PC-3 (cell line): ENCODE data around the gene NPSR1. TPM values are rescaled to one million over a fixed set of nuclear protein-coding genes. Genes with fewer than 3 reads are reported as not detected.
"Not testable (repeated sequence)": the region's sequence is repeated elsewhere in the genome, so short reads cannot be mapped to it uniquely, and the experiment has no call there.

Source experiments
- ATAC-seq: fragments of 200-7000 bp; cut with Tn5 transposase; 2 replicates; pipeline ENCODE4 v1.9.1; 2020; ENCODE audit warnings: mild to moderate bottlenecking, moderate library complexity
- BruUV-seq: library from RNA; stranded (reverse); fragments of 400-500 nt; replicated peaks from 2 replicates; lab custom pipeline; 2021; lab: Mats Ljungman, UMichigan
- CTCF ChIA-PET: fragments of 300-600 bp; sonication (Branson Sonifier 250); formaldehyde crosslinking; loops from one replicate; lab custom pipeline; 2022; ENCODE audit warnings: antibody characterized with exemption; lab: Charles Lee
- POLR2A ChIA-PET: fragments of 300-600 bp; sonication (Branson Sonifier 250); formaldehyde crosslinking; loops from one replicate; lab custom pipeline; 2022; ENCODE audit warnings: antibody characterized with exemption; ENCODE audit not compliant: unreplicated experiment; lab: Charles Lee
- DNase-seq: peaks from one replicate; pipeline ENCODE4 v3.0.0-alpha.2; 2015
- H2AFZ ChIP-seq: fragments of 300-600 bp; sonication (generic); 2 replicates; pipeline ENCODE4 v1.6.0; 2016; ENCODE audit warnings: antibody characterized with exemption, low read length
- H3F3A ChIP-seq: fragments of 300-600 bp; sonication (generic); one replicate; pipeline ENCODE4 v1.6.0; 2017; ENCODE audit warnings: antibody characterized with exemption, low read length, control low read depth, mild to moderate bottlenecking; ENCODE audit not compliant: unreplicated experiment
- H3K27ac ChIP-seq: fragments of 300-600 bp; sonication (generic); 2 replicates; pipeline ENCODE4 v1.5.1; 2016; ENCODE audit warnings: mild to moderate bottlenecking, low read length
- H3K27me3 ChIP-seq: fragments of 300-600 bp; sonication (generic); 2 replicates; pipeline ENCODE4 v1.6.1; 2016; ENCODE audit warnings: low read length, mixed read lengths
- H3K36me3 ChIP-seq: fragments of 300-600 bp; sonication (generic); 2 replicates; pipeline ENCODE4 v1.6.1; 2016; ENCODE audit warnings: low read depth, mixed run types, low read length, mixed read lengths
- H3K4me1 ChIP-seq: fragments of 300-600 bp; sonication (generic); 2 replicates; pipeline ENCODE4 v1.5.1; 2016; ENCODE audit warnings: low read length; ENCODE audit not compliant: insufficient read depth
- H3K4me2 ChIP-seq: fragments of 300-600 bp; sonication (generic); 2 replicates; pipeline ENCODE4 v1.6.0; 2016; ENCODE audit warnings: low read length
- H3K4me3 ChIP-seq: fragments of 300-600 bp; sonication (generic); 2 replicates; pipeline ENCODE4 v1.5.1; 2016; ENCODE audit warnings: mild to moderate bottlenecking, low read length, mixed read lengths
- H3K79me2 ChIP-seq: fragments of 300-600 bp; sonication (generic); 2 replicates; pipeline ENCODE4 v1.6.1; 2017; ENCODE audit warnings: low read length, mixed read lengths
- H3K9ac ChIP-seq: fragments of 300-600 bp; sonication (generic); 2 replicates; pipeline ENCODE4 v1.6.0; 2016; ENCODE audit warnings: mild to moderate bottlenecking, low read length
- H3K9me2 ChIP-seq: fragments of 300-600 bp; sonication (generic); replicated peaks from 2 replicates; pipeline ENCODE4 v1.6.1; 2016; ENCODE audit warnings: mixed run types, low read length, mixed read lengths
- H3K9me3 ChIP-seq: fragments of 300-600 bp; sonication (generic); 2 replicates; pipeline ENCODE4 v1.6.1; 2016; ENCODE audit warnings: low read length, mixed read lengths
- H4K20me1 ChIP-seq: fragments of 300-600 bp; sonication (generic); 2 replicates; pipeline ENCODE4 v1.6.1; 2016; ENCODE audit warnings: low read length, mixed read lengths
- CTCF ChIP-seq: fragments of 300-600 bp; sonication (generic); conservative IDR thresholded peaks from 2 replicates; pipeline ENCODE4 v1.5.1; 2017; ENCODE audit warnings: antibody characterized with exemption, low read depth, mild to moderate bottlenecking, low read length
- EZH2 ChIP-seq: fragments of 300-600 bp; sonication (generic); IDR thresholded peaks from one replicate; pipeline ENCODE4 v1.6.1; 2017; ENCODE audit warnings: antibody characterized with exemption, mild to moderate bottlenecking, low read length; ENCODE audit not compliant: unreplicated experiment
- EZH2phosphoT487 ChIP-seq: fragments of 300-600 bp; sonication (generic); IDR thresholded peaks from 2 replicates; pipeline ENCODE4 v1.6.1; 2018; ENCODE audit warnings: mild to moderate bottlenecking, antibody characterized with exemption, low read length, borderline replicate concordance
- intact Hi-C: fragments of 100-400 bp; cut with micrococcal nuclease; formaldehyde crosslinking; loops from 2 replicates; pipeline ENCODE4 v1.9.0; 2023
- total RNA-seq: library from RNA; depleted of rRNA; stranded (reverse); fragments of >200 nt; gene quantifications from 2 replicates; pipeline ENCODE4 v1.2.3, GENCODE V29; 2014

NPSR1 gene
- total RNA-seq, 1 experiment from 2014 or later = not detected

GRCh38 chr7:34787586-34787985 is 129.6 kb downstream of the NPSR1 start:
- H3K27me3 ChIP-seq = no peaks in the 10 kb centered on the region
- no peak for DNase-seq
- POLR2A ChIA-PET = no interaction called here
- BruUV-seq = no TSS peak
- intact Hi-C loops = no loop called here
- no peak for ATAC-seq
- no peaks in the 10 kb centered on the region for H3F3A ChIP-seq
- H3K9me3 ChIP-seq = 0 out of 2 replicates have a peak, but pooled peaks cover 5% of the 10 kb centered on the region
- H2AFZ ChIP-seq = no peak overlapping the region
- TF ChIP-seq EZH2 (no peak), EZH2phosphoT487 (no peak), CTCF (no peak; the same call in 1 of the 2 replicates)
- CTCF ChIA-PET = no interaction called here
- no peaks in the 10 kb centered on the region for H3K36me3 ChIP-seq
- no peaks in the 10 kb centered on the region for H3K4me1 ChIP-seq
- H3K9ac ChIP-seq = no peak overlapping the region
- H3K4me2 ChIP-seq = no peak overlapping the region
- H3K4me3 ChIP-seq = no peak overlapping the region
- no peaks in the 10 kb centered on the region for H4K20me1 ChIP-seq
- H3K9me2 ChIP-seq = no peaks in the 10 kb centered on the region
- H3K79me2 ChIP-seq = no peaks in the 10 kb centered on the region
- no peak overlapping the region for H3K27ac ChIP-seq

- Histone ChIP-seq H3K9me3 (no peaks in the 10 kb centered on the region), H3F3A (no peaks in the 10 kb centered on the region), H3K27ac (no peak overlapping the region), H3K36me3 (no peaks in the 10 kb centered on the region), H3K79me2 (no peaks in the 10 kb centered on the region), H3K4me3 (no peak overlapping the region), H3K4me1 (no peaks in the 10 kb centered on the region), H4K20me1 (no peaks in the 10 kb centered on the region), H3K4me2 (no peak overlapping the region), H3K9ac (no peak overlapping the region), H3K9me2 (no peaks in the 10 kb centered on the region), H3K27me3 (peaks cover 33% of the 10 kb centered on the region), H2AFZ (no peak overlapping the region)
- DNase-seq (no peak), ATAC-seq (no peak)
- TF ChIP-seq EZH2 (no peak), CTCF (no peak), EZH2phosphoT487 (no peak)
- ChIA-PET POLR2A (no interaction called here), CTCF (no interaction called here)
- BruUV-seq = no TSS peak
- intact Hi-C loops = no loop called here
Measured at GRCh38 chr7:34806831-34807230, 148.8 kb downstream of the NPSR1 start.

GRCh38 chr7:34807548-34808340 is 149.7 kb downstream of the NPSR1 start:
- Histone ChIP-seq H3K9ac (no peak overlapping the region), H3K36me3 (no peaks in the 10 kb centered on the region), H4K20me1 (no peaks in the 10 kb centered on the region), H3K79me2 (no peaks in the 10 kb centered on the region), H3K9me3 (no peaks in the 10 kb centered on the region), H3K4me1 (no peaks in the 10 kb centered on the region), H3K4me3 (no peak overlapping the region), H2AFZ (no peak overlapping the region), H3K9me2 (no peaks in the 10 kb centered on the region), H3K27me3 (peaks cover 33% of the 10 kb centered on the region), H3K4me2 (no peak overlapping the region), H3K27ac (no peak overlapping the region), H3F3A (no peaks in the 10 kb centered on the region)
- POLR2A ChIA-PET = no interaction called here
- BruUV-seq = no TSS peak
- ATAC-seq (no peak), DNase-seq (no peak)
- intact Hi-C loops = no loop called here
- CTCF ChIA-PET = no interaction called here
- TF ChIP-seq CTCF (no peak), EZH2phosphoT487 (no peak)

- H3K27me3 ChIP-seq = peaks cover 12% of the 10 kb centered on the region
- ATAC-seq, intact Hi-C loops, H4K20me1 ChIP-seq, H3K9me2 ChIP-seq, H3K4me3 ChIP-seq, H3K27ac ChIP-seq, H2AFZ ChIP-seq, POLR2A ChIA-PET, H3K79me2 ChIP-seq, CTCF ChIA-PET, H3K36me3 ChIP-seq, BruUV-seq, H3F3A ChIP-seq, H3K4me1 ChIP-seq, H3K4me2 ChIP-seq, H3K9me3 ChIP-seq, H3K9ac ChIP-seq: not testable (repeated sequence)
- DNase-seq = peak; percentile 49
Measured at GRCh38 chr7:34814203-34814842, 156.3 kb downstream of the NPSR1 start.
